ENCODE measurements around the gene SUCLG1.

GRCh38 chr2:84425310-84425709 lies 33.8 kb downstream of the SUCLG1 start:
- TF ChIP-seq CTCF (IDR thresholded peaks at IDR 0.05), result no peak
- no peak for TF ChIP-seq TCF7L2 (IDR thresholded peaks at IDR 0.05; ENCODE audit: low read depth, low read length)
- TF ChIP-seq POLR2AphosphoS5 (IDR thresholded peaks at IDR 0.05; ENCODE audit: low read depth, low read length), result no peak
- TF ChIP-seq REST (IDR thresholded peaks at IDR 0.05; ENCODE audit: insufficient read depth in 1 of 2, low read depth in 2 of 2, low read length in 1 of 2), result no peak
- no peak for TF ChIP-seq SIN3A (IDR thresholded peaks at IDR 0.05; ENCODE audit: borderline replicate concordance, insufficient read depth, low read depth, low read length)
